GM12878 (cell line): ENCODE results near the gene OSBPL7.

Experiments
- CEBPB ChIP-seq, 2 experiments: fragments of 150-350 bp in 1 of 2; IDR thresholded peaks; 2 replicates each; pipeline ENCODE4 v1.6.1; 2012 to 2014; ENCODE audit warnings: low read depth in 2 of 2, low read length in 2 of 2, borderline replicate concordance in 1 of 2, inconsistent platforms in 1 of 2
- EP300 ChIP-seq, 2 experiments: fragments of 150-350 bp in 1 of 2; IDR thresholded peaks; 2 replicates each; pipeline ENCODE4 v1.6.1; 2011 to 2012; ENCODE audit warnings: low read depth in 2 of 2, low read length in 2 of 2, borderline replicate concordance in 1 of 2, improper control_type of control experiment in 1 of 2, inconsistent platforms in 1 of 2; ENCODE audit not compliant: control insufficient read depth in 1 of 2
- GABPA ChIP-seq: IDR thresholded peaks from 2 replicates; pipeline ENCODE4 v1.6.1; 2014; ENCODE audit warnings: antibody characterized with exemption, low read depth, mild to moderate bottlenecking, inconsistent platforms
- SMAD1 ChIP-seq: fragments of 450-650 bp; IDR thresholded peaks from 2 replicates; pipeline ENCODE4 v1.6.1; 2018; ENCODE audit warnings: mild to moderate bottlenecking, low read depth; ENCODE audit not compliant: partially characterized antibody
- STAT3 ChIP-seq: IDR thresholded peaks from 2 replicates; pipeline ENCODE4 v1.6.1; 2011; ENCODE audit warnings: low read depth, low read length, improper control_type of control experiment
- TAF1 ChIP-seq: IDR thresholded peaks from 2 replicates; pipeline ENCODE4 v1.6.1; 2011; ENCODE audit warnings: mild to moderate bottlenecking, low read depth, low read length, borderline replicate concordance
- ZNF217 ChIP-seq: fragments of 450-650 bp; IDR thresholded peaks from 2 replicates; pipeline ENCODE4 v1.6.1; 2017; ENCODE audit warnings: antibody characterized with exemption, mild to moderate bottlenecking
- ZNF274 ChIP-seq: IDR thresholded peaks from one replicate; pipeline ENCODE4 v1.8.0; 2011; ENCODE audit not compliant: insufficient read length, insufficient read depth
- TF ChIP-seq, protein P1 (sequence below): fragments of 450-650 bp; IDR thresholded peaks from 2 replicates; pipeline ENCODE4 v1.6.1; 2014; ENCODE audit warnings: mild to moderate bottlenecking
- TF ChIP-seq, protein P2 (sequence below), 3 experiments: IDR thresholded peaks in 2 of 3; conservative IDR thresholded peaks in 1 of 3; 2 replicates each; pipeline ENCODE4 v1.5.1; 2011; ENCODE audit warnings: low read depth in 3 of 3, low read length in 3 of 3, mild to moderate bottlenecking in 3 of 3, control low read depth in 2 of 3, moderate library complexity in 2 of 3, inconsistent platforms in 1 of 3, mixed read lengths in 1 of 3; ENCODE audit not compliant: control insufficient read depth in 2 of 3, insufficient read depth in 1 of 3; ENCODE audit errors: extremely low read depth in 1 of 3
- TF ChIP-seq, protein P3 (sequence below): IDR thresholded peaks from 2 replicates; pipeline ENCODE4 v1.6.1; 2012; ENCODE audit warnings: low read depth, low read length, improper control_type of control experiment

DNA sequence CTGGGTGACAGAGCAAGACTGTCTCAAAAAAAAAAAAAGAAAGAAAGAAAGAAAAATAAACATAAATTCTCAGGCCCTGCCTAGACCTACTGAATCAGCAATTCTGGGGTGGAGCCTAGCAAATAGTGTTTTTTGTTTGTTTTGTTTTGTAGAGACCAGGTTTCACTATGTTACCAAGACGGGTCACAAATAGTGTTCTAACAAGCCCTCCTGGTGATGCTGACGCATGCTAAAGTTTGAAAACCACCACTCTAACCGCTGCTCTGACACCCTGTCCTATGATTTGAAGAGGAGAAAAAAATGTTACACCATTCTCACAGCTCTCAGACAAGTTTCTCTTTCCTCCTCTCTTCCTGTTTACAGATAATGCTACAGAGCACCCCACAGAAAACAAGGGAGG lies 8.3 kb upstream of the OSBPL7 start:
- no peak for TF ChIP-seq SMAD1
- TF ChIP-seq, protein P1, sequence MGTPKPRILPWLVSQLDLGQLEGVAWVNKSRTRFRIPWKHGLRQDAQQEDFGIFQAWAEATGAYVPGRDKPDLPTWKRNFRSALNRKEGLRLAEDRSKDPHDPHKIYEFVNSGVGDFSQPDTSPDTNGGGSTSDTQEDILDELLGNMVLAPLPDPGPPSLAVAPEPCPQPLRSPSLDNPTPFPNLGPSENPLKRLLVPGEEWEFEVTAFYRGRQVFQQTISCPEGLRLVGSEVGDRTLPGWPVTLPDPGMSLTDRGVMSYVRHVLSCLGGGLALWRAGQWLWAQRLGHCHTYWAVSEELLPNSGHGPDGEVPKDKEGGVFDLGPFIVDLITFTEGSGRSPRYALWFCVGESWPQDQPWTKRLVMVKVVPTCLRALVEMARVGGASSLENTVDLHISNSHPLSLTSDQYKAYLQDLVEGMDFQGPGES = no peak
- no peak for TF ChIP-seq TAF1
- TF ChIP-seq GABPA = no peak
- TF ChIP-seq, protein P2, sequence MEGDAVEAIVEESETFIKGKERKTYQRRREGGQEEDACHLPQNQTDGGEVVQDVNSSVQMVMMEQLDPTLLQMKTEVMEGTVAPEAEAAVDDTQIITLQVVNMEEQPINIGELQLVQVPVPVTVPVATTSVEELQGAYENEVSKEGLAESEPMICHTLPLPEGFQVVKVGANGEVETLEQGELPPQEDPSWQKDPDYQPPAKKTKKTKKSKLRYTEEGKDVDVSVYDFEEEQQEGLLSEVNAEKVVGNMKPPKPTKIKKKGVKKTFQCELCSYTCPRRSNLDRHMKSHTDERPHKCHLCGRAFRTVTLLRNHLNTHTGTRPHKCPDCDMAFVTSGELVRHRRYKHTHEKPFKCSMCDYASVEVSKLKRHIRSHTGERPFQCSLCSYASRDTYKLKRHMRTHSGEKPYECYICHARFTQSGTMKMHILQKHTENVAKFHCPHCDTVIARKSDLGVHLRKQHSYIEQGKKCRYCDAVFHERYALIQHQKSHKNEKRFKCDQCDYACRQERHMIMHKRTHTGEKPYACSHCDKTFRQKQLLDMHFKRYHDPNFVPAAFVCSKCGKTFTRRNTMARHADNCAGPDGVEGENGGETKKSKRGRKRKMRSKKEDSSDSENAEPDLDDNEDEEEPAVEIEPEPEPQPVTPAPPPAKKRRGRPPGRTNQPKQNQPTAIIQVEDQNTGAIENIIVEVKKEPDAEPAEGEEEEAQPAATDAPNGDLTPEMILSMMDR (IDR thresholded peaks at IDR 0.05 in 2 of 3, conservative IDR thresholded peaks at IDR 0.05 in 1 of 3; ENCODE audit: control insufficient read depth in 2 of 3, extremely low read depth in 1 of 3, insufficient read depth in 1 of 3, low read depth in 3 of 3, low read length in 3 of 3) = no peak
- TF ChIP-seq, protein P3, sequence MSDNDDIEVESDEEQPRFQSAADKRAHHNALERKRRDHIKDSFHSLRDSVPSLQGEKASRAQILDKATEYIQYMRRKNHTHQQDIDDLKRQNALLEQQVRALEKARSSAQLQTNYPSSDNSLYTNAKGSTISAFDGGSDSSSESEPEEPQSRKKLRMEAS = no peak
- no peak for TF ChIP-seq ZNF217
- no peak for TF ChIP-seq STAT3
- no peak for TF ChIP-seq EP300 (IDR thresholded peaks at IDR 0.05; ENCODE audit: borderline replicate concordance in 1 of 2, control insufficient read depth in 1 of 2, low read depth in 2 of 2, low read length in 2 of 2)
- TF ChIP-seq ZNF274 = no peak
- no peak for TF ChIP-seq CEBPB (IDR thresholded peaks at IDR 0.05; ENCODE audit: borderline replicate concordance in 1 of 2, low read depth in 2 of 2, low read length in 2 of 2)
